ENCODE results near the gene LIPG. TPM values are rescaled to one million over a fixed set of nuclear protein-coding genes. Genes with fewer than 3 reads are reported as not detected.

Gene LIPG
- total and polyA plus RNA-seq, 9 of the 15 experiments (the other 6 are each of a cell fraction or from before 2014, with no cell fraction given) = 0.76 to 1.8 (median 1.3) TPM

DNA sequence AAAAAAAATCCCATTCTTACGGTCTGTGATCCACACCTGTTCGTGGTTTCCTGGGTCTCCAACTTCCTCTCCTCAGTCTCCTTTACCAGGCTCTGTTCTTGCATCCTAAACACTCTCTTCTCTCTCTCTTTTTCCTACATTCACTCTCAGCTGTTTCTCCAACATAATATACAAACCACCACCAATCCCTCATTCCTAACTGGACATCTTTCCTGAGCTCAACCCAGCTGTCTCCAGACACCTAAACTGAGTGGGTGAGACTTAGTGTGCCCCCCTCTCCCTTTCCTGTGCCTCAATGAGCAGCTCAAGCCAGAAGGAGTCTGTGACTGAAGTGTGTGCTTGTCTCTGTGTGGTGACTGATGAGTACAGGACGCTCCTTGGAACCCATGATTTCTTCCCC, 59.4 kb downstream of the LIPG start:
- no peak overlapping the region for H3K27ac ChIP-seq (ENCODE audit: extremely low read depth, low read depth, low read length)
- 0% methylated on average over 2 of the region's 3 CpGs for WGBS (ENCODE audit: insufficient coverage, low coverage, missing lambda C conversion rate)
- H3K9ac ChIP-seq (ENCODE audit: insufficient read depth in 1 of 2, low read depth in 2 of 2, low read length in 2 of 2) = no peak overlapping the region
- peaks cover 6 to 42% of the 10 kb centered on the region in 2 experiments; a peak in 4 of 5 replicates for H3K27me3 ChIP-seq (ENCODE audit: control insufficient read depth in 2 of 2, insufficient read depth in 2 of 2, low read length in 2 of 2)
- in situ Hi-C loops (cut with MboI) (no loop called here), intact Hi-C loops (cut with micrococcal nuclease) (no loop called here)
- H2AFZ ChIP-seq (ENCODE audit: low read depth, low read length) = no peak overlapping the region
- BruUV-seq (replicated peaks) = no TSS peak
- no peaks in the 10 kb centered on the region for H4K20me1 ChIP-seq (replicated peaks; ENCODE audit: control insufficient read depth, insufficient read depth, low read length)
- no peaks in the 10 kb centered on the region for H3K4me1 ChIP-seq (replicated peaks in 1 of 2; ENCODE audit: control insufficient read depth in 2 of 2, insufficient read depth in 2 of 2, low read length in 2 of 2)
- CTCF ChIA-PET (ENCODE audit: low intra/inter-chr PET ratio) = no interaction called here
- no peaks in the 10 kb centered on the region for H3K9me3 ChIP-seq (replicated peaks; ENCODE audit: control insufficient read depth, insufficient read depth, low read depth, low read length)
- no peaks in the 10 kb centered on the region for H3K79me2 ChIP-seq (ENCODE audit: control insufficient read depth, insufficient read depth, low read length)
- no peak for ATAC-seq
- DNase-seq (ENCODE audit: extremely low read depth in 1 of 4, low spot score in 3 of 4) = no peak
- H3K4me3 ChIP-seq = no peak overlapping the region
- FAIRE-seq = no peak
- no peak overlapping the region for H3K4me2 ChIP-seq (ENCODE audit: insufficient read depth, low read length)
- H3K36me3 ChIP-seq (ENCODE audit: control insufficient read depth, insufficient read depth, low read length) = no peaks in the 10 kb centered on the region
- POLR2A ChIA-PET = no interaction called here
- H3K9me1 ChIP-seq (ENCODE audit: control insufficient read depth, insufficient read depth, low read length) = no peaks in the 10 kb centered on the region
- TF ChIP-seq NCOA2 (IDR thresholded peaks at IDR 0.05; ENCODE audit: partially characterized antibody in 2 of 2) (no peak), CBX8 (IDR thresholded peaks at IDR 0.05; ENCODE audit: borderline replicate concordance, extremely low read depth, low read depth, low read length, poor library complexity, severe bottlenecking) (no peak), ZBTB17 (CRISPR knock-in tag; IDR thresholded peaks at IDR 0.05) (no peak), XRCC3 (IDR thresholded peaks at IDR 0.05) (no peak), NCOA4 (IDR thresholded peaks at IDR 0.05; ENCODE audit: partially characterized antibody) (no peak), POLR2B (IDR thresholded peaks at IDR 0.05; ENCODE audit: low read depth, partially characterized antibody) (no peak), KAT7 (CRISPR knock-in tag; IDR thresholded peaks at IDR 0.05; ENCODE audit: borderline replicate concordance) (no peak)
- TF ChIP-seq, protein P1, sequence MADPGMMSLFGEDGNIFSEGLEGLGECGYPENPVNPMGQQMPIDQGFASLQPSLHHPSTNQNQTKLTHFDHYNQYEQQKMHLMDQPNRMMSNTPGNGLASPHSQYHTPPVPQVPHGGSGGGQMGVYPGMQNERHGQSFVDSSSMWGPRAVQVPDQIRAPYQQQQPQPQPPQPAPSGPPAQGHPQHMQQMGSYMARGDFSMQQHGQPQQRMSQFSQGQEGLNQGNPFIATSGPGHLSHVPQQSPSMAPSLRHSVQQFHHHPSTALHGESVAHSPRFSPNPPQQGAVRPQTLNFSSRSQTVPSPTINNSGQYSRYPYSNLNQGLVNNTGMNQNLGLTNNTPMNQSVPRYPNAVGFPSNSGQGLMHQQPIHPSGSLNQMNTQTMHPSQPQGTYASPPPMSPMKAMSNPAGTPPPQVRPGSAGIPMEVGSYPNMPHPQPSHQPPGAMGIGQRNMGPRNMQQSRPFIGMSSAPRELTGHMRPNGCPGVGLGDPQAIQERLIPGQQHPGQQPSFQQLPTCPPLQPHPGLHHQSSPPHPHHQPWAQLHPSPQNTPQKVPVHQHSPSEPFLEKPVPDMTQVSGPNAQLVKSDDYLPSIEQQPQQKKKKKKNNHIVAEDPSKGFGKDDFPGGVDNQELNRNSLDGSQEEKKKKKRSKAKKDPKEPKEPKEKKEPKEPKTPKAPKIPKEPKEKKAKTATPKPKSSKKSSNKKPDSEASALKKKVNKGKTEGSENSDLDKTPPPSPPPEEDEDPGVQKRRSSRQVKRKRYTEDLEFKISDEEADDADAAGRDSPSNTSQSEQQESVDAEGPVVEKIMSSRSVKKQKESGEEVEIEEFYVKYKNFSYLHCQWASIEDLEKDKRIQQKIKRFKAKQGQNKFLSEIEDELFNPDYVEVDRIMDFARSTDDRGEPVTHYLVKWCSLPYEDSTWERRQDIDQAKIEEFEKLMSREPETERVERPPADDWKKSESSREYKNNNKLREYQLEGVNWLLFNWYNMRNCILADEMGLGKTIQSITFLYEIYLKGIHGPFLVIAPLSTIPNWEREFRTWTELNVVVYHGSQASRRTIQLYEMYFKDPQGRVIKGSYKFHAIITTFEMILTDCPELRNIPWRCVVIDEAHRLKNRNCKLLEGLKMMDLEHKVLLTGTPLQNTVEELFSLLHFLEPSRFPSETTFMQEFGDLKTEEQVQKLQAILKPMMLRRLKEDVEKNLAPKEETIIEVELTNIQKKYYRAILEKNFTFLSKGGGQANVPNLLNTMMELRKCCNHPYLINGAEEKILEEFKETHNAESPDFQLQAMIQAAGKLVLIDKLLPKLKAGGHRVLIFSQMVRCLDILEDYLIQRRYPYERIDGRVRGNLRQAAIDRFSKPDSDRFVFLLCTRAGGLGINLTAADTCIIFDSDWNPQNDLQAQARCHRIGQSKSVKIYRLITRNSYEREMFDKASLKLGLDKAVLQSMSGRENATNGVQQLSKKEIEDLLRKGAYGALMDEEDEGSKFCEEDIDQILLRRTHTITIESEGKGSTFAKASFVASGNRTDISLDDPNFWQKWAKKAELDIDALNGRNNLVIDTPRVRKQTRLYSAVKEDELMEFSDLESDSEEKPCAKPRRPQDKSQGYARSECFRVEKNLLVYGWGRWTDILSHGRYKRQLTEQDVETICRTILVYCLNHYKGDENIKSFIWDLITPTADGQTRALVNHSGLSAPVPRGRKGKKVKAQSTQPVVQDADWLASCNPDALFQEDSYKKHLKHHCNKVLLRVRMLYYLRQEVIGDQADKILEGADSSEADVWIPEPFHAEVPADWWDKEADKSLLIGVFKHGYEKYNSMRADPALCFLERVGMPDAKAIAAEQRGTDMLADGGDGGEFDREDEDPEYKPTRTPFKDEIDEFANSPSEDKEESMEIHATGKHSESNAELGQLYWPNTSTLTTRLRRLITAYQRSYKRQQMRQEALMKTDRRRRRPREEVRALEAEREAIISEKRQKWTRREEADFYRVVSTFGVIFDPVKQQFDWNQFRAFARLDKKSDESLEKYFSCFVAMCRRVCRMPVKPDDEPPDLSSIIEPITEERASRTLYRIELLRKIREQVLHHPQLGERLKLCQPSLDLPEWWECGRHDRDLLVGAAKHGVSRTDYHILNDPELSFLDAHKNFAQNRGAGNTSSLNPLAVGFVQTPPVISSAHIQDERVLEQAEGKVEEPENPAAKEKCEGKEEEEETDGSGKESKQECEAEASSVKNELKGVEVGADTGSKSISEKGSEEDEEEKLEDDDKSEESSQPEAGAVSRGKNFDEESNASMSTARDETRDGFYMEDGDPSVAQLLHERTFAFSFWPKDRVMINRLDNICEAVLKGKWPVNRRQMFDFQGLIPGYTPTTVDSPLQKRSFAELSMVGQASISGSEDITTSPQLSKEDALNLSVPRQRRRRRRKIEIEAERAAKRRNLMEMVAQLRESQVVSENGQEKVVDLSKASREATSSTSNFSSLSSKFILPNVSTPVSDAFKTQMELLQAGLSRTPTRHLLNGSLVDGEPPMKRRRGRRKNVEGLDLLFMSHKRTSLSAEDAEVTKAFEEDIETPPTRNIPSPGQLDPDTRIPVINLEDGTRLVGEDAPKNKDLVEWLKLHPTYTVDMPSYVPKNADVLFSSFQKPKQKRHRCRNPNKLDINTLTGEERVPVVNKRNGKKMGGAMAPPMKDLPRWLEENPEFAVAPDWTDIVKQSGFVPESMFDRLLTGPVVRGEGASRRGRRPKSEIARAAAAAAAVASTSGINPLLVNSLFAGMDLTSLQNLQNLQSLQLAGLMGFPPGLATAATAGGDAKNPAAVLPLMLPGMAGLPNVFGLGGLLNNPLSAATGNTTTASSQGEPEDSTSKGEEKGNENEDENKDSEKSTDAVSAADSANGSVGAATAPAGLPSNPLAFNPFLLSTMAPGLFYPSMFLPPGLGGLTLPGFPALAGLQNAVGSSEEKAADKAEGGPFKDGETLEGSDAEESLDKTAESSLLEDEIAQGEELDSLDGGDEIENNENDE (IDR thresholded peaks at IDR 0.05; ENCODE audit: low read depth, low read length) = no peak

Data from K562 (cell line).